ENCODE data around the gene MAN1C1. TPM values are rescaled to one million over a fixed set of nuclear protein-coding genes. Genes with fewer than 3 reads are reported as not detected.

Gene MAN1C1
- total and polyA plus RNA-seq, 2 donors (not counting 3 experiments of a cell fraction or from before 2014, with no cell fraction given), result 1.5 to 4.0 TPM

GRCh38 chr1:25714372-25714931, 97.9 kb downstream of the MAN1C1 start:
- H3K9ac ChIP-seq (replicated peaks; ENCODE audit: extremely low read depth, insufficient read depth, low read length), result no peak overlapping the region
- H3K4me1 ChIP-seq (ENCODE audit: control insufficient read depth, extremely low read depth, insufficient read depth, low read length), result no peaks in the 10 kb centered on the region
- no peaks in the 10 kb centered on the region for H4K20me1 ChIP-seq (replicated peaks; ENCODE audit: control insufficient read depth, extremely low read depth, insufficient read depth, low read length)
- intact Hi-C loops (cut with micrococcal nuclease), result no loop called here
- no peak for TF ChIP-seq CTCF (IDR thresholded peaks at IDR 0.05; ENCODE audit: extremely low read depth in 1 of 2, insufficient read depth in 1 of 2, low read depth in 1 of 2, low read length in 2 of 2)
- TF ChIP-seq GATA2 (IDR thresholded peaks at IDR 0.05; ENCODE audit: insufficient read depth, insufficient read length, low read depth, low read length), result no peak
- no peak for TF ChIP-seq POLR2A (IDR thresholded peaks at IDR 0.05; ENCODE audit: low read depth, low read length)
- no peak for TF ChIP-seq POLR2AphosphoS5 (IDR thresholded peaks at IDR 0.05; ENCODE audit: insufficient read depth, low read depth, low read length)
- no peak for TF ChIP-seq JUN (IDR thresholded peaks at IDR 0.05; ENCODE audit: borderline replicate concordance, insufficient read depth, insufficient read length, low read depth)
- TF ChIP-seq FOS (IDR thresholded peaks at IDR 0.05; ENCODE audit: borderline replicate concordance, insufficient read depth, low read length), result no peak
- TF ChIP-seq MAX (IDR thresholded peaks at IDR 0.05; ENCODE audit: insufficient read depth, insufficient read length), result no peak
- no peak for TF ChIP-seq EZH2 (IDR thresholded peaks at IDR 0.05; ENCODE audit: borderline replicate concordance, low read depth, low read length, severe bottlenecking)
- TF ChIP-seq MYC (IDR thresholded peaks at IDR 0.05; ENCODE audit: low read depth, low read length), result no peak
- no peak overlapping the region for H3K4me3 ChIP-seq (replicated peaks in 1 of 3; ENCODE audit: insufficient read depth in 1 of 3, low read depth in 1 of 3, low read length in 3 of 3)
- H3K36me3 ChIP-seq (ENCODE audit: control insufficient read depth in 2 of 2, extremely low read depth in 1 of 2, insufficient read depth in 2 of 2, low read length in 2 of 2), result no peaks in the 10 kb centered on the region
- POLR2A ChIA-PET, result no interaction called here
- no peak overlapping the region for H3K27ac ChIP-seq (ENCODE audit: insufficient read depth, low read depth, low read length)
- DNase-seq (ENCODE audit: low read depth, low spot score), result no peak
- peaks cover 0 to 2% of the 10 kb centered on the region in 2 experiments for H3K27me3 ChIP-seq (ENCODE audit: control insufficient read depth in 2 of 2, insufficient read depth in 2 of 2, low read length in 2 of 2)
- CTCF ChIA-PET, result interaction anchor here (1.0 to 1.3 kb wide), 2 partner anchors 22 to 98 kb away, joined by 3 read pairs; partner anchors contain the start of gene MAN1C1
- H3K79me2 ChIP-seq (ENCODE audit: control insufficient read depth, insufficient read depth, low read length), result no peaks in the 10 kb centered on the region
- dilution Hi-C loops (cut with MboI; ENCODE audit: extremely low pct_ligation_motif_present, low sequenced_read_pairs), result no loop called here
- H2AFZ ChIP-seq (ENCODE audit: low read depth, low read length), result no peak overlapping the region
- H3K4me2 ChIP-seq (ENCODE audit: insufficient read depth, low read length), result no peak overlapping the region
- no peaks in the 10 kb centered on the region for H3K9me1 ChIP-seq (replicated peaks; ENCODE audit: control insufficient read depth, extremely low read depth, insufficient read depth, low read length)
- H3K9me3 ChIP-seq (replicated peaks; ENCODE audit: control insufficient read depth, insufficient read depth, low read length), result no peaks in the 10 kb centered on the region
- no TSS peak for BruUV-seq (replicated peaks)
- no peak for FAIRE-seq

All from endothelial cell of umbilical vein (primary cell).